Panc1 (cell line): ENCODE data around the gene GPR84. TPM values are rescaled to one million over a fixed set of nuclear protein-coding genes. Genes with fewer than 3 reads are reported as not detected.

Experiments
- ATAC-seq: fragments of 200-7000 bp; cut with Tn5 transposase; 2 replicates; pipeline ENCODE4 v1.9.1; 2020; ENCODE audit warnings: mild to moderate bottlenecking, moderate library complexity
- BruUV-seq: library from RNA; stranded (reverse); fragments of 400-500 nt; replicated peaks from 2 replicates; lab custom pipeline; 2021; lab: Mats Ljungman, UMichigan
- CTCF ChIA-PET: fragments of 300-600 bp; sonication (Branson Sonifier 250); formaldehyde crosslinking; loops from one replicate; lab custom pipeline; 2022; ENCODE audit warnings: antibody characterized with exemption; lab: Charles Lee
- POLR2A ChIA-PET: fragments of 300-600 bp; sonication (Branson Sonifier 250); formaldehyde crosslinking; loops from one replicate; lab custom pipeline; 2022; ENCODE audit warnings: antibody characterized with exemption; lab: Charles Lee
- DNase-seq: peaks from one replicate; pipeline ENCODE4 v3.0.0-alpha.2; 2010; ENCODE audit warnings: low read depth, low spot score
- H3K27ac ChIP-seq: 2 replicates; pipeline ENCODE4 v1.5.1; 2011; ENCODE audit warnings: mild to moderate bottlenecking, low read length, inconsistent platforms
- H3K27me3 ChIP-seq: fragments of 200-500 bp; sonication (Bioruptor generic); 2 replicates; pipeline ENCODE4 v1.6.0; 2014; ENCODE audit warnings: low read length, inconsistent platforms; ENCODE audit not compliant: control insufficient read depth, insufficient read depth
- H3K36me3 ChIP-seq: fragments of 200-500 bp; sonication (Bioruptor generic); 2 replicates; pipeline ENCODE4 v1.5.1; 2014; ENCODE audit warnings: inconsistent platforms, mild to moderate bottlenecking, low read length, moderate library complexity; ENCODE audit not compliant: control insufficient read depth, insufficient read depth
- H3K4me1 ChIP-seq: 2 replicates; pipeline ENCODE4 v1.5.1; 2011; ENCODE audit warnings: inconsistent platforms, mild to moderate bottlenecking, low read length, moderate library complexity; ENCODE audit not compliant: control insufficient read depth, insufficient read depth
- H3K4me3 ChIP-seq, 2 experiments: 2 replicates each; pipeline ENCODE4 v1.5.1; 2011 to 2012; ENCODE audit warnings: low read depth in 2 of 2, low read length in 2 of 2, mild to moderate bottlenecking in 2 of 2, inconsistent platforms in 1 of 2, moderate library complexity in 1 of 2
- H3K9me3 ChIP-seq: fragments of 200-500 bp; sonication (Bioruptor generic); 2 replicates; pipeline ENCODE4 v1.5.1; 2014; ENCODE audit warnings: low read depth, mild to moderate bottlenecking, inconsistent platforms, low read length, moderate library complexity; ENCODE audit not compliant: control insufficient read depth, insufficient read depth
- POLR2AphosphoS5 ChIP-seq: IDR thresholded peaks from 2 replicates; pipeline ENCODE4 v1.6.1; 2012; ENCODE audit warnings: mild to moderate bottlenecking, low read depth, low read length, moderate library complexity
- SIN3A ChIP-seq: IDR thresholded peaks from 2 replicates; pipeline ENCODE4 v1.6.1; 2012; ENCODE audit warnings: low read depth, mild to moderate bottlenecking, low read length, moderate library complexity, borderline replicate concordance; ENCODE audit not compliant: insufficient read depth
- TCF7L2 ChIP-seq: IDR thresholded peaks from 2 replicates; pipeline ENCODE4 v1.6.1; 2011; ENCODE audit warnings: mild to moderate bottlenecking, low read depth, low read length, inconsistent platforms
- in situ Hi-C: cut with HindIII; loops from 2 replicates; pipeline ENCODE4 v1.10.0; 2016; ENCODE audit warnings: low sequenced_read_pairs, low pct_unique_long_range_greater_than_20kb
- intact Hi-C: fragments of 100-400 bp; cut with micrococcal nuclease; formaldehyde crosslinking; loops from one replicate; pipeline ENCODE4 v1.10.0; 2022; ENCODE audit not compliant: unreplicated experiment
- total RNA-seq: library from RNA; stranded (reverse); gene quantifications from one replicate; pipeline ENCODE4 v1.2.1, GENCODE V29; 2021; ENCODE audit not compliant: unreplicated experiment
- TF ChIP-seq, protein P1 (sequence below): fragments of 450-650 bp; IDR thresholded peaks from 2 replicates; pipeline ENCODE4 v1.5.1; 2017; ENCODE audit warnings: mild to moderate bottlenecking
- TF ChIP-seq, protein P2 (sequence below), 2 experiments: IDR thresholded peaks; 2 replicates each; pipeline ENCODE4 v1.6.1; 2011 to 2012; ENCODE audit warnings: low read depth in 2 of 2, control low read depth in 1 of 2, low read length in 1 of 2, mild to moderate bottlenecking in 1 of 2, moderate library complexity in 1 of 2; ENCODE audit not compliant: insufficient read depth in 1 of 2

GPR84 gene
- total RNA-seq, 1 experiment from 2014 or later = not detected

DNA sequence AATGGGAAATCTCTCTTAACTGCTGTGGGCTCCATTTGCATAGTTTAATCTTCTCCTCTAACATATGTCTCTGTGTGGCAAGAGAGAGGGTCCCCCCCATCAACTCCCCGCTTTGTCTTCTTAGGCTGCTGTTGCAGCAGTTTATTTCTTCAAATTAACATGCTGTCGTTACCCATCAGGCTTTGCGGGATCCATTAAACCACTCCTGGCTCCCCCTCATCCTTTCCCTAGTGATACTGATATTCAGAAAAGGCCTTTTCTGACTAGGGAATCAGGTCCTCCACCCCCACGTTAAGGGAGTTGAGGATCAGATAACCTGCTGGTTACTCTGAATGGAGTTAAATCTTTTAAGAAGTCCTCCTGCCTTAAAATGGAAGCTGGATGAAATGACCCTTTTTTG lies 15.2 kb downstream of the GPR84 start:
- H3K9me3 ChIP-seq = no peaks in the 10 kb centered on the region
- in situ Hi-C loops = no loop called here

DNA sequence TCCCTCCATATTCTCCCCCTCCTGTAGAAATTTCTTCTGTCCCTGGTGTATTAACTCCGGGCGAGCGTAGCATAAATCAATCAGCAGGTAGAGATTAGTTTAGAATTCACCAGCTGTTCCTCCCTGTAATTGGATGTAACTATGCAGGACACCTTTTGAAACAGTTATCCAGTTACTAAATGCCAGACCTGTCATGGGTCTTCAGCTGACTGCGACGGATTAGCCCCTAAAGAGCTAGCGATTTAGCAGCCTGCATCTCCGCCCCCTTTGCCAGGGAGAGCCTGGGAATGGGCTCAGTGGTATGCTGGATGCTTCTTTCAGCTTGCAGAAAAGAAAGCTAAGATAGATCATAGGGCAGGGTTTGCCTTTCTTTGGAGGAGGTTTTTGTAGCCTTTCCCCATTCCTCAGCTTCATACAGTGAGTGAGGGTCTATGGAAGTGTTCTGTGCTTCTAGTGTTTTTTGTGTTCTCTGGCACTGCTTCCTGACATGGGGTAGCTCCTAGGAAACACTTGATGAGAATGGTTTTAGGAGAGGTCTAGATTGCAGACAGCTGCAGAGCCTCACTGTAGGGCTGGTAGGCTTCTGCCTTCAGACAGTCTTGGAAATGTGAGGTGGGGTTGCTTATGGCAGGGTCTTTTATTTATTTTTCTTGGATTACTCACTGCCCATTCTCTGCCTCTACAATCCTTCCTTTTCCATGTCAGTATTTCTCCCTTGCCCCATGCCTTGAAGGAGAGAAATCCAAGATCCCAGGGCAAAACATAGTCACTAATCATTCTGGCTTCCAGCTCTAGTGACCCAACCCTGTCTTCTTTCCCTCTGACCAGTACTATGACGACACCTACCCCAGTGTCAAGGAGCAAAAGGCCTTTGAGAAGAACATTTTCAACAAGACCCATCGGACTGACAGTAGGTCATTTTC lies 22.6 kb downstream of the GPR84 start:
- no peak for DNase-seq

More for the DNA sequence above, 15.2 kb downstream of the GPR84 start:
- TF ChIP-seq, protein P1, sequence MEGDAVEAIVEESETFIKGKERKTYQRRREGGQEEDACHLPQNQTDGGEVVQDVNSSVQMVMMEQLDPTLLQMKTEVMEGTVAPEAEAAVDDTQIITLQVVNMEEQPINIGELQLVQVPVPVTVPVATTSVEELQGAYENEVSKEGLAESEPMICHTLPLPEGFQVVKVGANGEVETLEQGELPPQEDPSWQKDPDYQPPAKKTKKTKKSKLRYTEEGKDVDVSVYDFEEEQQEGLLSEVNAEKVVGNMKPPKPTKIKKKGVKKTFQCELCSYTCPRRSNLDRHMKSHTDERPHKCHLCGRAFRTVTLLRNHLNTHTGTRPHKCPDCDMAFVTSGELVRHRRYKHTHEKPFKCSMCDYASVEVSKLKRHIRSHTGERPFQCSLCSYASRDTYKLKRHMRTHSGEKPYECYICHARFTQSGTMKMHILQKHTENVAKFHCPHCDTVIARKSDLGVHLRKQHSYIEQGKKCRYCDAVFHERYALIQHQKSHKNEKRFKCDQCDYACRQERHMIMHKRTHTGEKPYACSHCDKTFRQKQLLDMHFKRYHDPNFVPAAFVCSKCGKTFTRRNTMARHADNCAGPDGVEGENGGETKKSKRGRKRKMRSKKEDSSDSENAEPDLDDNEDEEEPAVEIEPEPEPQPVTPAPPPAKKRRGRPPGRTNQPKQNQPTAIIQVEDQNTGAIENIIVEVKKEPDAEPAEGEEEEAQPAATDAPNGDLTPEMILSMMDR = no peak
- no peak for TF ChIP-seq TCF7L2
- TF ChIP-seq, protein P2, sequence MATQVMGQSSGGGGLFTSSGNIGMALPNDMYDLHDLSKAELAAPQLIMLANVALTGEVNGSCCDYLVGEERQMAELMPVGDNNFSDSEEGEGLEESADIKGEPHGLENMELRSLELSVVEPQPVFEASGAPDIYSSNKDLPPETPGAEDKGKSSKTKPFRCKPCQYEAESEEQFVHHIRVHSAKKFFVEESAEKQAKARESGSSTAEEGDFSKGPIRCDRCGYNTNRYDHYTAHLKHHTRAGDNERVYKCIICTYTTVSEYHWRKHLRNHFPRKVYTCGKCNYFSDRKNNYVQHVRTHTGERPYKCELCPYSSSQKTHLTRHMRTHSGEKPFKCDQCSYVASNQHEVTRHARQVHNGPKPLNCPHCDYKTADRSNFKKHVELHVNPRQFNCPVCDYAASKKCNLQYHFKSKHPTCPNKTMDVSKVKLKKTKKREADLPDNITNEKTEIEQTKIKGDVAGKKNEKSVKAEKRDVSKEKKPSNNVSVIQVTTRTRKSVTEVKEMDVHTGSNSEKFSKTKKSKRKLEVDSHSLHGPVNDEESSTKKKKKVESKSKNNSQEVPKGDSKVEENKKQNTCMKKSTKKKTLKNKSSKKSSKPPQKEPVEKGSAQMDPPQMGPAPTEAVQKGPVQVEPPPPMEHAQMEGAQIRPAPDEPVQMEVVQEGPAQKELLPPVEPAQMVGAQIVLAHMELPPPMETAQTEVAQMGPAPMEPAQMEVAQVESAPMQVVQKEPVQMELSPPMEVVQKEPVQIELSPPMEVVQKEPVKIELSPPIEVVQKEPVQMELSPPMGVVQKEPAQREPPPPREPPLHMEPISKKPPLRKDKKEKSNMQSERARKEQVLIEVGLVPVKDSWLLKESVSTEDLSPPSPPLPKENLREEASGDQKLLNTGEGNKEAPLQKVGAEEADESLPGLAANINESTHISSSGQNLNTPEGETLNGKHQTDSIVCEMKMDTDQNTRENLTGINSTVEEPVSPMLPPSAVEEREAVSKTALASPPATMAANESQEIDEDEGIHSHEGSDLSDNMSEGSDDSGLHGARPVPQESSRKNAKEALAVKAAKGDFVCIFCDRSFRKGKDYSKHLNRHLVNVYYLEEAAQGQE (IDR thresholded peaks at IDR 0.05; ENCODE audit: insufficient read depth in 1 of 2, low read depth in 2 of 2, low read length in 1 of 2) = no peak
- no peak for TF ChIP-seq POLR2AphosphoS5
- no peak for TF ChIP-seq SIN3A
- Histone ChIP-seq H3K4me1 (0 out of 2 replicates have a peak, but pooled peaks cover 5% of the 10 kb centered on the region), H3K36me3 (peaks cover 22% of the 10 kb centered on the region), H3K27me3 (no peaks in the 10 kb centered on the region), H3K4me3 (no peak overlapping the region), H3K27ac (no peak overlapping the region)
- DNase-seq = no peak
- intact Hi-C loops = no loop called here
- BruUV-seq = no TSS peak
- POLR2A ChIA-PET = no interaction called here
- ATAC-seq = no peak
- CTCF ChIA-PET = no interaction called here

More for the DNA sequence above, 22.6 kb downstream of the GPR84 start:
- no peak for ATAC-seq
- Histone ChIP-seq H3K4me1 (no peaks in the 10 kb centered on the region), H3K36me3 (peaks cover 22% of the 10 kb centered on the region), H3K27me3 (no peaks in the 10 kb centered on the region), H3K27ac (no peak overlapping the region), H3K4me3 (no peak overlapping the region), H3K9me3 (no peaks in the 10 kb centered on the region)
- CTCF ChIA-PET = no interaction called here
- intact Hi-C loops (no loop called here), in situ Hi-C loops (no loop called here)
- POLR2A ChIA-PET = interaction anchor here (0.6 kb wide), 1 partner anchor 53 kb away, joined by 3 read pairs; no protein-coding TSS in a partner anchor
- no TSS peak for BruUV-seq
- no peak for TF ChIP-seq POLR2AphosphoS5
- TF ChIP-seq, protein P1 = no peak
- TF ChIP-seq, protein P2 (IDR thresholded peaks at IDR 0.05; ENCODE audit: insufficient read depth in 1 of 2, low read depth in 2 of 2, low read length in 1 of 2) = no peak
